ENCODE results near the gene LBR.
A peak's percentile ranks its signal among the peaks of the same experiment; 100 is the strongest.

DNA sequence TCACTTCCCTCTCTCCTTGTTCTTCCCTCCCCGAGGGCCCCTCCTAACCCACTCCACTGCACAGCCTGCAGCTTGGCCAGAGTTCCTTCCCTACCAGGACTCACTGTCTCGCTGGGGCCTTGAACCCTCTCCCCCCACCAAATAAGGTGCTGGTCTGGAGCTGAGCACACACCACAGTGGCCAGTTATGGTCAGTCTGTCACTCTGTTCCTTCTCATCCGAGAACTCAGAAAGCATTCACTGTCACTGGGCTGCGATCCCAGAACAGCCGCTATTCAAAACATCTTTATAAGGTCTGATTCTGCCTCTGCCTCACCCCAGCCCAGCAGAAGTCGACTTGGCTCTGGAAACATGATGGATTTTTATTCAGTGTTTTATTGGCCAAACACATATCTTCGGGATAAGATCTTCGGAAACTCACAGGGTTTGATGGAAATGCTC is 19.8 kb upstream of the LBR start:
- TF ChIP-seq POLR2AphosphoS5 (IDR thresholded peaks at IDR 0.05) (peak; percentile 86 to 87), POLR2A (IDR thresholded peaks at IDR 0.05; ENCODE audit: low read depth) (no peak), EP300 (IDR thresholded peaks at IDR 0.05) (peak; percentile 72)
- TF ChIP-seq, protein P1, sequence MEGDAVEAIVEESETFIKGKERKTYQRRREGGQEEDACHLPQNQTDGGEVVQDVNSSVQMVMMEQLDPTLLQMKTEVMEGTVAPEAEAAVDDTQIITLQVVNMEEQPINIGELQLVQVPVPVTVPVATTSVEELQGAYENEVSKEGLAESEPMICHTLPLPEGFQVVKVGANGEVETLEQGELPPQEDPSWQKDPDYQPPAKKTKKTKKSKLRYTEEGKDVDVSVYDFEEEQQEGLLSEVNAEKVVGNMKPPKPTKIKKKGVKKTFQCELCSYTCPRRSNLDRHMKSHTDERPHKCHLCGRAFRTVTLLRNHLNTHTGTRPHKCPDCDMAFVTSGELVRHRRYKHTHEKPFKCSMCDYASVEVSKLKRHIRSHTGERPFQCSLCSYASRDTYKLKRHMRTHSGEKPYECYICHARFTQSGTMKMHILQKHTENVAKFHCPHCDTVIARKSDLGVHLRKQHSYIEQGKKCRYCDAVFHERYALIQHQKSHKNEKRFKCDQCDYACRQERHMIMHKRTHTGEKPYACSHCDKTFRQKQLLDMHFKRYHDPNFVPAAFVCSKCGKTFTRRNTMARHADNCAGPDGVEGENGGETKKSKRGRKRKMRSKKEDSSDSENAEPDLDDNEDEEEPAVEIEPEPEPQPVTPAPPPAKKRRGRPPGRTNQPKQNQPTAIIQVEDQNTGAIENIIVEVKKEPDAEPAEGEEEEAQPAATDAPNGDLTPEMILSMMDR (IDR thresholded peaks at IDR 0.05) = no peak

Data from esophagus muscularis mucosa (tissue), 4 donors.